BJ (cell line): ENCODE results near the gene CDK2AP2. TPM values are rescaled to one million over a fixed set of nuclear protein-coding genes. Genes with fewer than 3 reads are reported as not detected.
"Not testable (repeated sequence)": the region's sequence is repeated elsewhere in the genome, so short reads cannot be mapped to it uniquely, and the experiment has no call there.

Source experiments
- CTCF ChIA-PET: fragments of 350-600 bp; formaldehyde crosslinking; extraction: SDS; loops from one replicate; lab custom pipeline; 2021; ENCODE audit warnings: antibody characterized with exemption, inconsistent platforms; lab: Yijun Ruan, JAX
- POLR2A ChIA-PET: fragments of 300-600 bp; sonication (Branson Sonifier 250); formaldehyde crosslinking; extraction: SDS; loops from one replicate; lab custom pipeline; 2021; ENCODE audit warnings: antibody characterized with exemption; lab: Charles Lee
- DNase-seq: peaks from one replicate; pipeline ENCODE4 v3.0.0-alpha.2; 2011; ENCODE audit warnings: low read depth
- H3K27me3 ChIP-seq: 2 replicates; pipeline ENCODE4 v1.6.0; 2011; ENCODE audit warnings: low read length; ENCODE audit not compliant: control insufficient read depth, insufficient read depth
- H3K36me3 ChIP-seq: 2 replicates; pipeline ENCODE4 v1.5.1; 2011; ENCODE audit warnings: low read length; ENCODE audit not compliant: control insufficient read depth, insufficient read depth
- H3K4me3 ChIP-seq: 2 replicates; pipeline ENCODE4 v1.5.1; 2011; ENCODE audit warnings: low read depth, mild to moderate bottlenecking, control low read depth, low read length
- CTCF ChIP-seq: IDR thresholded peaks from 2 replicates; pipeline ENCODE4 v1.5.1; 2011; ENCODE audit warnings: low read depth, mild to moderate bottlenecking, control low read depth, inconsistent platforms, low read length, moderate library complexity; ENCODE audit not compliant: insufficient read depth
- polyA plus RNA-seq: library from polyadenylated mRNA; depleted of rRNA; stranded (reverse); fragments of >200 nt; gene quantifications from 2 replicates; pipeline ENCODE4 v1.2.3, GENCODE V29; 2011

Gene CDK2AP2
- polyA plus RNA-seq, 1 experiment, result 30.4 TPM

- ChIA-PET CTCF (no interaction called here), POLR2A (no interaction called here)
- no peak for TF ChIP-seq CTCF
- H3K36me3 ChIP-seq, result peaks cover 18% of the 10 kb centered on the region
- DNase-seq, result no peak
- no peaks in the 10 kb centered on the region for H3K27me3 ChIP-seq
- H3K4me3 ChIP-seq, result no peak overlapping the region
Measured at GRCh38 chr11:67486481-67487195, 21.3 kb downstream of the CDK2AP2 start.

- H3K27me3 ChIP-seq, DNase-seq, H3K4me3 ChIP-seq, CTCF ChIA-PET, POLR2A ChIA-PET: not testable (repeated sequence)
- peaks cover 16% of the 10 kb centered on the region for H3K36me3 ChIP-seq
Measured at GRCh38 chr11:67485873-67486361, 22.0 kb downstream of the CDK2AP2 start.

GRCh38 chr11:67484847-67485311, 23.1 kb downstream of the CDK2AP2 start:
- Histone ChIP-seq H3K27me3 (no peaks in the 10 kb centered on the region), H3K36me3 (peaks cover 8% of the 10 kb centered on the region), H3K4me3 (no peak overlapping the region)
- ChIA-PET POLR2A (no interaction called here), CTCF (no interaction called here)
- DNase-seq, result no peak
- TF ChIP-seq CTCF, result no peak

- Histone ChIP-seq H3K27me3 (no peaks in the 10 kb centered on the region), H3K36me3 (peaks cover 4% of the 10 kb centered on the region), H3K4me3 (peak overlapping the region; percentile 70)
- DNase-seq, result no peak
- ChIA-PET POLR2A (no interaction called here), CTCF (no interaction called here)
- no peak for TF ChIP-seq CTCF
Measured at GRCh38 chr11:67483831-67484665, 23.9 kb downstream of the CDK2AP2 start.

- peak; percentile 21; the same call in 1 of the 2 replicates for TF ChIP-seq CTCF
- Histone ChIP-seq H3K27me3 (no peaks in the 10 kb centered on the region), H3K4me3 (peak within 1 kb of the TSS; percentile 70), H3K36me3 (peaks cover 2% of the 10 kb centered on the region; the same call in 1 of the 2 replicates)
- POLR2A ChIA-PET, result no interaction called here
- CTCF ChIA-PET, result interaction anchor here (0.6 kb wide), 1 partner anchor 15 kb away, joined by 3 read pairs; no protein-coding TSS in a partner anchor
- peak; percentile 86 for DNase-seq
Measured at GRCh38 chr11:67482827-67483798, 24.8 kb downstream of the CDK2AP2 start, which contains the start of gene AIP. TSS of gene AIP (plus strand) at chr11:67483026. CDS start at chr11:67483159, 133 bp downstream.
